WTC11 (cell line): Measurements from ENCODE around the gene LRP3.

Experiments
- ELF4 ChIP-seq: sonication (generic); formaldehyde crosslinking; IDR thresholded peaks from 2 replicates; pipeline ENCODE4 v1.8.1; 2022; ENCODE audit warnings: low read depth, mild to moderate bottlenecking, moderate library complexity, missing genetic modification reagents
- GABPB1 ChIP-seq: sonication (generic); formaldehyde crosslinking; IDR thresholded peaks from 2 replicates; pipeline ENCODE4 v1.8.1; 2023; ENCODE audit warnings: mild to moderate bottlenecking, missing genetic modification reagents
- HMGA2 ChIP-seq: fragments of 250-450 bp; sonication (Bioruptor Pico); IDR thresholded peaks from 2 replicates; pipeline ENCODE4 v1.4.0; 2021; ENCODE audit warnings: mild to moderate bottlenecking, moderate library complexity
- NFE2L1 ChIP-seq: sonication (generic); formaldehyde crosslinking; IDR thresholded peaks from 2 replicates; pipeline ENCODE4 v1.8.1; 2023; ENCODE audit warnings: missing genetic modification reagents
- NR2C2 ChIP-seq: sonication (generic); formaldehyde crosslinking; IDR thresholded peaks from 2 replicates; pipeline ENCODE4 v1.8.0; 2022; ENCODE audit warnings: mild to moderate bottlenecking, missing genetic modification reagents
- TF ChIP-seq, protein P1 (sequence below): fragments of 200-600 bp; IDR thresholded peaks from 2 replicates; pipeline ENCODE4 v1.8.0; 2022; ENCODE audit warnings: antibody characterized with exemption
- TF ChIP-seq, protein P2 (sequence below): sonication (generic); formaldehyde crosslinking; IDR thresholded peaks from 2 replicates; pipeline ENCODE4 v1.8.1; 2022; ENCODE audit warnings: low read depth, missing genetic modification reagents, borderline replicate concordance
- TF ChIP-seq, protein P3 (sequence below): sonication (generic); formaldehyde crosslinking; IDR thresholded peaks from 2 replicates; pipeline ENCODE4 v1.8.0; 2022; ENCODE audit warnings: mild to moderate bottlenecking, missing genetic modification reagents
- TF ChIP-seq, protein P4 (sequence below): sonication (generic); formaldehyde crosslinking; IDR thresholded peaks from 2 replicates; pipeline ENCODE4 v1.8.1; 2022; ENCODE audit warnings: missing genetic modification reagents, borderline replicate concordance
- TF ChIP-seq, protein P5 (sequence below): sonication (generic); formaldehyde crosslinking; IDR thresholded peaks from 2 replicates; pipeline ENCODE4 v1.8.1; 2023; ENCODE audit warnings: mild to moderate bottlenecking, missing genetic modification reagents, moderate library complexity
- TF ChIP-seq, protein P6 (sequence below): sonication (generic); formaldehyde crosslinking; IDR thresholded peaks from 2 replicates; pipeline ENCODE4 v1.8.0; 2022; ENCODE audit warnings: mild to moderate bottlenecking, missing genetic modification reagents

DNA sequence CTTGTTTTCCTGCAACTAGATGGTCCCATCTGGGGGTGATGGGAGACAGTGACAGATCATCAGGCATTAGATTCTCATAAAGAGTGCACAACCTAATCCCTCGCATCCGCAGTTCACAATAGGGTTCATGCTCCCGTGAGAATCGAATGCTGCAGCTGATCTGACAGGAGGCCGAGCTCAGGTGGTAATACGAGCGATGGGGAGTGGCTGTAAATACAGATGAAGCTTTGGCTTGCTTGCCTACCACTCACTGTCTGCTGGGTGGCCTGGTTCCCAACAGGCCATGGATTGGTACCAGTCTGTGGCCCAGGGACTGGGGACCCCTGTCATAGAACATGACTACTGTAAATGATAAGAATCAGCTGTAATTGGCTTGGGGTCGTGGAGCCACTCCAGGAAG lies 34.2 kb upstream of the LRP3 start:
- TF ChIP-seq NR2C2 (CRISPR knock-in tag) (no peak), GABPB1 (CRISPR knock-in tag) (no peak), ELF4 (CRISPR knock-in tag) (no peak), HMGA2 (CRISPR knock-in tag) (no peak), NFE2L1 (CRISPR knock-in tag) (no peak)
- TF ChIP-seq, protein P1, sequence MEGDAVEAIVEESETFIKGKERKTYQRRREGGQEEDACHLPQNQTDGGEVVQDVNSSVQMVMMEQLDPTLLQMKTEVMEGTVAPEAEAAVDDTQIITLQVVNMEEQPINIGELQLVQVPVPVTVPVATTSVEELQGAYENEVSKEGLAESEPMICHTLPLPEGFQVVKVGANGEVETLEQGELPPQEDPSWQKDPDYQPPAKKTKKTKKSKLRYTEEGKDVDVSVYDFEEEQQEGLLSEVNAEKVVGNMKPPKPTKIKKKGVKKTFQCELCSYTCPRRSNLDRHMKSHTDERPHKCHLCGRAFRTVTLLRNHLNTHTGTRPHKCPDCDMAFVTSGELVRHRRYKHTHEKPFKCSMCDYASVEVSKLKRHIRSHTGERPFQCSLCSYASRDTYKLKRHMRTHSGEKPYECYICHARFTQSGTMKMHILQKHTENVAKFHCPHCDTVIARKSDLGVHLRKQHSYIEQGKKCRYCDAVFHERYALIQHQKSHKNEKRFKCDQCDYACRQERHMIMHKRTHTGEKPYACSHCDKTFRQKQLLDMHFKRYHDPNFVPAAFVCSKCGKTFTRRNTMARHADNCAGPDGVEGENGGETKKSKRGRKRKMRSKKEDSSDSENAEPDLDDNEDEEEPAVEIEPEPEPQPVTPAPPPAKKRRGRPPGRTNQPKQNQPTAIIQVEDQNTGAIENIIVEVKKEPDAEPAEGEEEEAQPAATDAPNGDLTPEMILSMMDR = no peak
- TF ChIP-seq, protein P2, sequence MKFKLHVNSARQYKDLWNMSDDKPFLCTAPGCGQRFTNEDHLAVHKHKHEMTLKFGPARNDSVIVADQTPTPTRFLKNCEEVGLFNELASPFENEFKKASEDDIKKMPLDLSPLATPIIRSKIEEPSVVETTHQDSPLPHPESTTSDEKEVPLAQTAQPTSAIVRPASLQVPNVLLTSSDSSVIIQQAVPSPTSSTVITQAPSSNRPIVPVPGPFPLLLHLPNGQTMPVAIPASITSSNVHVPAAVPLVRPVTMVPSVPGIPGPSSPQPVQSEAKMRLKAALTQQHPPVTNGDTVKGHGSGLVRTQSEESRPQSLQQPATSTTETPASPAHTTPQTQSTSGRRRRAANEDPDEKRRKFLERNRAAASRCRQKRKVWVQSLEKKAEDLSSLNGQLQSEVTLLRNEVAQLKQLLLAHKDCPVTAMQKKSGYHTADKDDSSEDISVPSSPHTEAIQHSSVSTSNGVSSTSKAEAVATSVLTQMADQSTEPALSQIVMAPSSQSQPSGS (CRISPR knock-in tag) = no peak
- TF ChIP-seq, protein P3, sequence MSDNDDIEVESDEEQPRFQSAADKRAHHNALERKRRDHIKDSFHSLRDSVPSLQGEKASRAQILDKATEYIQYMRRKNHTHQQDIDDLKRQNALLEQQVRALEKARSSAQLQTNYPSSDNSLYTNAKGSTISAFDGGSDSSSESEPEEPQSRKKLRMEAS (CRISPR knock-in tag) = no peak
- TF ChIP-seq, protein P4, sequence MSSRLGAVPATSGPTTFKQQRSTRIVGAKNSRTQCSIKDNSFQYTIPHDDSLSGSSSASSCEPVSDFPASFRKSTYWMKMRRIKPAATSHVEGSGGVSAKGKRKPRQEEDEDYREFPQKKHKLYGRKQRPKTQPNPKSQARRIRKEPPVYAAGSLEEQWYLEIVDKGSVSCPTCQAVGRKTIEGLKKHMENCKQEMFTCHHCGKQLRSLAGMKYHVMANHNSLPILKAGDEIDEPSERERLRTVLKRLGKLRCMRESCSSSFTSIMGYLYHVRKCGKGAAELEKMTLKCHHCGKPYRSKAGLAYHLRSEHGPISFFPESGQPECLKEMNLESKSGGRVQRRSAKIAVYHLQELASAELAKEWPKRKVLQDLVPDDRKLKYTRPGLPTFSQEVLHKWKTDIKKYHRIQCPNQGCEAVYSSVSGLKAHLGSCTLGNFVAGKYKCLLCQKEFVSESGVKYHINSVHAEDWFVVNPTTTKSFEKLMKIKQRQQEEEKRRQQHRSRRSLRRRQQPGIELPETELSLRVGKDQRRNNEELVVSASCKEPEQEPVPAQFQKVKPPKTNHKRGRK (CRISPR knock-in tag) = no peak
- TF ChIP-seq, protein P5, sequence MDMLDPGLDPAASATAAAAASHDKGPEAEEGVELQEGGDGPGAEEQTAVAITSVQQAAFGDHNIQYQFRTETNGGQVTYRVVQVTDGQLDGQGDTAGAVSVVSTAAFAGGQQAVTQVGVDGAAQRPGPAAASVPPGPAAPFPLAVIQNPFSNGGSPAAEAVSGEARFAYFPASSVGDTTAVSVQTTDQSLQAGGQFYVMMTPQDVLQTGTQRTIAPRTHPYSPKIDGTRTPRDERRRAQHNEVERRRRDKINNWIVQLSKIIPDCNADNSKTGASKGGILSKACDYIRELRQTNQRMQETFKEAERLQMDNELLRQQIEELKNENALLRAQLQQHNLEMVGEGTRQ = no peak
- TF ChIP-seq, protein P6, sequence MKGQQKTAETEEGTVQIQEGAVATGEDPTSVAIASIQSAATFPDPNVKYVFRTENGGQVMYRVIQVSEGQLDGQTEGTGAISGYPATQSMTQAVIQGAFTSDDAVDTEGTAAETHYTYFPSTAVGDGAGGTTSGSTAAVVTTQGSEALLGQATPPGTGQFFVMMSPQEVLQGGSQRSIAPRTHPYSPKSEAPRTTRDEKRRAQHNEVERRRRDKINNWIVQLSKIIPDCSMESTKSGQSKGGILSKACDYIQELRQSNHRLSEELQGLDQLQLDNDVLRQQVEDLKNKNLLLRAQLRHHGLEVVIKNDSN = no peak
